NOMO-1 treated with dmso at 0.1 percent for 144 hours (cell line): ENCODE measurements around the gene NRCAM.
A peak's percentile ranks its signal among the peaks of the same experiment; 100 is the strongest.

Experiments used
- DNase-seq: peaks from one replicate; lab custom pipeline; 2025; ENCODE audit not compliant: unreplicated experiment; lab: John Stamatoyannopoulos, UW

The NRCAM gene

DNA sequence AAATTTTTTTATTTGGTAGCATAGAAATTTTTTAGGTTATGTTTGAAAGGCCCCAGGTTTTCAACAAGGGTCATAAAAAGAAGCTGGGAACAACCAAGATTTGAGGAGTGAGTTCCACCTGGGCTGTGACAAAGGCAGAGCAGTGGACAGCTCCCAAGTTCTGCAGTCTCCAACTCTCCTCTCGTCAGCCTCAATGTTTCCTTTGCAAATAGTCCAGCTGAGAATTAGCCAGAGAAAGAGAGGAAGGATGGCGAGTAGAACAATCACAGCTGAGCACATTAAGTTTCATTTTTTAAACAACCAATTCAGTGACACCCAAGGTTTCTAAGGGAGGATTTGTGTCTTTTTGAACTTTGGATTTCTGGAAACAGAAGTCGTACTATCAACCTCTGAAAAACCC, 143.2 kb downstream of the NRCAM start:
- DNase-seq, result no peak

DNA sequence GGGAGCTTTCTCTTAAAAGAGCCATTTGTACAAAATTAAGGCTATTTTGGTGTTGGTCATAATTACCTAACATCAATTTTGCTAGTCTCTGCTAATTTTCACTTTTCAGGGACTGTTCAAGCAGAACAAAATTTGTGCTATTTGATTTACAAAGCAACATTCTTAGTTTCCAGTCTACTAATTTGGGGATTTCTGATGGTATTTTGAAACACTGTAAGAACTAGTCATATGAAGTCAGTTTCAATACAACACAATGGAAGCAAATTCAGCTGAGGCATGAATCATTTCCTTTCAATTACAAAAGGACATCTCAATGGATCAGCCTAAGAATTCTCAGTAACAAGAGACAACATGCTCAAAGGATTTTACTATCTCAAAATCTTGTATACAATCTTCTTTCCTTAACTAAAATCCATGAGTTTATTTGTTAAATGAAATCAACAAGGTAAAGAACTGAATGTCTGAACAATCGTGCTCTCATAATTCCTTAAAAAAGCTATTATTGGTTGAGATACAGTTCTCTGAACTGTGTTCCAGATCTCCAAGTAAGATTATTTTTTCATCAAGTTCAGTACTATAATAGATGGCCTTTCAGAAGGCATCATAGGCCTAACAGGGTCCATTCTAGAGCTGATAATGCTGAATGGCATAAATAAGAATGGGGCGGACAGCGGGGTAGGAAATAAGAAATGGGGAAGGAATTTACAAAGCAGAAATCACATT, 144.6 kb downstream of the NRCAM start:
- DNase-seq, result no peak

DNA sequence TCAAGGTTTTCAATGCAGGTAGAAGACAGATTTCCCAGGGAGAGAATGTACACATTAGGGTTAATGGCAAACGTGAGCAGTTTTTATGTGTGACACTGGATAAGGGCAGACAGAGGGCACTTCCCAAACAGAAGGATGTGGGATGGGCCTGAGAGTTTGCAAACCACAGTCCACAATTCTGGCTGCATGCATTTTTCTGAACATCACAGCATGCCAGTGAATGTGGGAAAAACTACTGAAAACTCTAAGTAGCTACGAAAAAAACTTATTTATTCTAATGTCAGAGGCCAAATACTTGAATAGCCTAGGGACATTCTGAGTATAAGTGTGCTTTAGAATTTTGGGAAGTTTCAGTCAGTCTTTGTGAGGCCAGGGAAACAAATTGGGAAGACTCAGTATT, 145.9 kb downstream of the NRCAM start:
- no peak for DNase-seq

DNA sequence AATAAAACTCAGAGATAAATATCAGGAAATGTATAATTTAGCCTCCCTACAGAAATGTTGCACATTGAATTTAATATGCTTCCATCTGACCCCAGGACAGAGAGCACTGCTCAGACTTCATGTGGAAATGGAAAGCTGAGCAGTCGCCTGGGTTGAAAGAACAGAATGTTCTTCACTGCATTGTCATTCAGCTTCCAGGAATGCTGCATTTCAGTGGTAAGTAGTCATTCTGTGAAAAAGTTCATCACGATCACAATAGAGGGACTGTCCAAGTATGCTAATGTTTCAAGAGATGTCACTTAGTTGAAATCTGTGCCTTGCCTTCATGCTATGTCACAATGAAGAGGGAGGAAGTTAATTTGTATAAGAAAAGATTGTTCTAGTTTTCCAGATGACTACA, 147.3 kb downstream of the NRCAM start:
- DNase-seq, result no peak

DNA sequence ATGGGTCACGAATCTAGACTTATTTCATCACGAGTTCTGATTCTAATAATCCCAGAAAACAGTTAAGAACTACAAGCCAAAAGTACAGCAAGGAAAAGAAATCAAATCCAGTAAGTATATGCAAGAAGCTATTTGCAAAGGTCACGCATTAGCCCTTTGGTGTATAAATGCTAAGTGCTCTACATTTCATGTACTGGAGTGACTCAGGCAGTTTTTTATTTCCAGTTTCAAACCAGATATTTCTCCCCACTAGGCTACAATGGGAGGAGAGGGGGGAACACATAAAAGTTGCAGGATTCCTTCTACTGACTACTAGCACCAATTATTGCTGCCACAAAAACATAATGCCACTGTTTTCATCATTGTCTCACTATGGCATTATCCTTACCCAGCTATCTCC, 148.0 kb downstream of the NRCAM start:
- no peak for DNase-seq

DNA sequence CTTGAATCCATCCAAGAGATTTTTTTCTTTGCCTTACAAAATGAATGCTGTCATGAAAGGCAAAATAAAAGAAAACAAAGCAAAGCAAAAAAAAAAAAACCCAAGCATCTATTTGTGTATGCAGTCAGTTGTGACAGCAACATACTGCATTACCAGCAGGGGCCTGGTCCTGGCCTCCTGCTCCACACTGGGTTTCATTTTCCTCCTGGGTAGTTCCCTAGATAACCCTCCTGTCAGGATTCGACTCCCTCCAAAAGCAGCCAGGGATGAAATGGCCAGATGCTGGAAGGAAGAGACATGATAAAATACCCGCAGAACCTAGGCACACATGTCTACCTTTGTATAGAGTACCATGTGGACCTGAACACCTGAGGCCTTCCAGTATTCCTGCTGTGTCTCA, 148.6 kb downstream of the NRCAM start:
- DNase-seq, result no peak

DNA sequence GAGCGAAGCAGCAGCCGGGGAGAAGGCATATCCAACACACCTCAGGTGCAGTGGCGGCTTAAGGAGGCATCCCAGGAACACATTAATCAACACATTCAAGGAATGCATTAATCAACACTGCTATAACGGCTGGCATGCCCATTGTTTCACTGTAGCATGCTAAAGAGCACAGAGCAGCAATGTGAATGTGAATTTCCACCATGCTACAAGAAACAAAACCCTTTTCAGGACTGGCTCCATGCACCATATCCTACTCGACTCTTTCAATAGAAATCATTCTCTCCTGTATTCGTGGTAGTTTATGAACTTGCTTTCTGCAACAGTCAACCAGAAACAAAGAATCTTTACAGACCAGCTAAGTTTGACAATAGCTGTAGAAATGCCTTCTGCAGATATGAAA, 149.0 kb downstream of the NRCAM start:
- DNase-seq, result no peak

DNA sequence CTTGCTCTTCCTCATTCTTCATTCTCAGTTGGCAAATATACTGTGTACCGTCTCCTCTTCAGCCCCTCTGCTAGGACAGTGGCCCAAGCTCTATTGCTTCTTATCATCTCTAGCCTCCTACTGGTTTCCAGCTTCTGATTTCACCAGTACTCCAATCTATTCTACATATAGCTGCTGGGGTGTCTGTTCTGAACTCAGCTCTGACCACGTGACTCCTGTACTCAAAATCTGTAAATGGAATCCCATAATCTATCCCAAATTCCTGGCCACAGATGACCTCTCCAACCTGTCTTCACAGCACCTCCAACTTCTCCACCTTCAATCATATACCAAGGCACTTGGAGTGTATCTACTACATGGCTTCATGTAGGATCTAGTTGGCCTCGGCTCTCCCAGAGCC, 152.9 kb downstream of the NRCAM start:
- DNase-seq, result no peak

DNA sequence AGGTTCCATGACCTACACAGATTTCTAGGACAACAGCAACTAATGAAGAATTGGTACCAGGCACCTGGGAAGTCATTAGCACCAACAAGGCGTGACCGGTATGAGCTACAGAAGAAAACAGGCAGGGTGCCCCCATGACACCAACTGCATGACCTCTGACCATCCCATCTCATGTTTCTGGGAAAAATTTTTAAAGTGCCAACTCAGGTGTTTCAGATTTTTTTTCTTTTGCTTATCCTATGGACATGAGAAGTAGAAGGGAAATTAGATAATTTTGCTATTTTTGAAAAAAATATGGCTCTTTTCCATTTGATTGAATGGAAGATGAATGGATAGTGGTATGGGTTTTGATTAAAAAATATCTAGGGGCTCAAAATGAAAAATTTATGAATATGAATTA, 154.8 kb downstream of the NRCAM start:
- no peak for DNase-seq

DNA sequence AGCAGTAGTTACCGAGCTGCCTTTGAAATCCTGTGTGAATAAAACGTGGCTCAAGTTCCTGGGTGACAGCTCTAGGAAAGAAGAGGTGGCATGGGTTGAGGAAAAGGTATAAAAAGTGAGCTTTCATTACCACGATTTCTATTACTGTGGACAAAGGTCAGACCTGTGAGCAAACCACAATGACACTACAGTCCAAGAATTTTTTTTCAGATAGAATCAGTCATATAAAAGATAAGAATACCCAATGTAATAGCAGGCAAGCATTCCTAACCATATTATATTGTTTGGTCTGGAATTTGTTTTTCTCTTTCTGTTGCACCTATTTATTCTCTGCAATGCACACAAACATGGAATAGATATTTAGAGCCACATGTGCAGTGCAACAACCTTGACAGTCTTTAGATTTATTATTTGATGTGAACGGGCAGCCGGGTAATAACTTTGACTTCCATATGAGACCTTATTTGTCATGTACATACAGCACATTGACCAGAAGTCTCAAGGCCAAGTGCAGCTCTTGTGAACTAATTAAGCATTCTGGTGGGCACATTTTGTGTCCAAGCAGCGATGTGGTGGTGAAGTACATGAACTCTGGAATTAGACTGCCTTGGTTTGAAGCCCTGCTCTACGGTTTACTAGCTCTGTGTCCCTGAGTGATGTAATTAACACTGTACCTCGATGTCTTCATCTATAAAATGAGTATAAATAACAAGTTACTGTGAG, 156.8 kb downstream of the NRCAM start:
- DNase-seq, result no peak

DNA sequence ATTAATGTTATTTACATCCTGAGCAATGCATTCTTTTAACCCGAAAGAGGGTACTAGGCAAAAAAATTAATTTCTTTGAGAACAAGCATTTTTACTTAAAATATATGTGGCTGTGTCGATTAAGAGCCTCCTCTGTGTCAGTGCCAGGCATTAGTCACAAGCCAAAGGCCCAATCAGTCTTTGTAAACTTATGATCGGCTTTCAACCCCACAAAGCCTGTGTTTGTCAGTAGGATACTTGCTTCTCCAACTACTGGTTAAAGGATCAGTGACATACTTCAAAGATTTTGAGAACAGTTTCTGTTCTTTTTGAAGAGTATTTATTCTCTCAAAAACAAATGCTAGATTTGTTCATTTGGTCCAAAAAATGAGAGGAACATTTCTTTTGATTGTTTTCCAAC, 159.3 kb downstream of the NRCAM start:
- no peak for DNase-seq

DNA sequence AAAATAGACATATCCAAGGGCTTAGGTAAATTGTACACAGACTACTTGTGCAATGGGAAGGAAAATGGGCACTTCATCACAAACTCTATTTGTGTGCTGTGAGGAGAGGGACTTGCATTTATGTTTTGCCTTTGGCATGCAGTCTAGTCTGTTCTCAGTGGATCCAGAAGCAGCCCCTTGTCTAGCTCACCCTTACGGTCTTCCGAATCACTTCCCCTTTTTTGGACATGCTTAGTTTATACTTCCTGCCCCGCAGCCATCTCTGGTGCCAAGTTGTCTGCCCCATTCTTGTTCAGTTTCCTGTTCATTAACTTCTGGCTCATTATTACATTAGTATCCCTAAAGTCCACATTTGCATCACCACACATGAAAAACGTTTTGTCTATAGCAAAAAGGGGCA, 161.6 kb downstream of the NRCAM start:
- DNase-seq, result peak; percentile 49

DNA sequence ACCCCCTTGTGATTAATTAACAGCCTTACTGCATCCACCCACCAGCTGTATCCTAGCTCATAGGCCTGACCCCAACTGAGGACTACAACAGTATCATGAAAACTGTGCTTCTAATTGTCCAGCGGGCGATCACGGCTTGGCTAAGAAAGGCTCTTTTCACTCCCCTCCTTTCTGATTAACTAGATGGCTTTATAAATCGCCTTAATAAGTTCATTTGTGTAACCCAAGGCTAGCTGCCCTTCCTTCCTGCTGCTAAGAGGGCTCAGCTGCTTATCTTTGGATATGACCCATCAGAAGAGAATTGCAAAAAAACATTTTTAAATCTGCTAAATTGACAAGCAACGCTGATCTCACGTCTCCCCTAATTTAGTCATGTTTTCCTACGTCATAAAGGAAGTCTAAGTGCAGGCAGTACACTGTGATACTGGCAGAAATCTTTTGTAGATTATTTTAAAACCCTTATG, 163.1 kb downstream of the NRCAM start:
- DNase-seq, result no peak

DNA sequence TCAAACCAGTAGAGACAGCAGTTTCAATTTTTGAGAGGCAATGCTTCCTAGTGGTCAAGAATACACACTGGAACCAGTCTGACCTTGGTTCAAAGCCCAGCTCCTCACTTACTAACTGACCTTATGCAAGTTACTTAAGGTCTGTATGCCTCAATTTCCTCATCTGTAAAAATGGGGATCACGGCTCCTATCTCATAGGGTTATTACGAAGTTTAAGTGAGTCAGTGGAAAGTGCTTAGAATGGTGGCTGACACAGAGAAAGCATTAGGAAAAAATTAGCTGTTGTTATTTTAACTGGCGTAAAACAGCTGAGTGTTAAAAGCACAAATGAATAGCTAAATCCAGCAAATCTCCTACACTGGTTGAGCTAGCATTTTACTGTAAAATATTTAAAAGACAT, 163.7 kb downstream of the NRCAM start:
- DNase-seq, result no peak

DNA sequence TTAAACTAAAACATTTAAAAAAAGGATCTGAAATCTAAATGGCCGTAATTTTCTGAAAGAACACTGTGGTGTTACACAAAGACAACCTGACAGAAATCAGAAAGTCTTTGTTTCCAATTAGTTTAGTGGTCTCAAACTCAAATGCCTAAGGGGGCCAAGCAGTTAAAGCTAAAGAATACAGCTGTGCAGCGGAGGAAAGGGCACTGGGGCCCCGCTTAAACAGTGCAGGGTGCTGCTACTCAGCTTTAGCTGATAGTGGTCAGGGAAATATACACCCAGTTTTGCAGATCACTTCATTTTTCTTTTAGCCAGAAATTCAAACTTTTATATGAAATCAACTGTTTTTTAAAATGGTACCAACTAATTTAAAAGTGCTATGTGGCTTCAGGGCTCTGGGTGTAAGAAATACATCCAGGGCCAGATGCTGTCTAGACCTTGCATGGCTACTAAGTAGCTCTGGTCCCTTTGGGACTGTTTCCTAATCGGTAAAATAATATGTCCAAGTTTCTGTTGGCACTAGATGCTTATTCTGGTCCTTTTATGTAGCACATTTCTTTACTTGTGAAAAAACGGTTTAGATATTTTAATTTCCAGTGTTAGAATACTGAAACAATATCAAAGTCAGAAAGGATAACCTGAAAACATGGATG, 164.3 kb downstream of the NRCAM start:
- no peak for DNase-seq

DNA sequence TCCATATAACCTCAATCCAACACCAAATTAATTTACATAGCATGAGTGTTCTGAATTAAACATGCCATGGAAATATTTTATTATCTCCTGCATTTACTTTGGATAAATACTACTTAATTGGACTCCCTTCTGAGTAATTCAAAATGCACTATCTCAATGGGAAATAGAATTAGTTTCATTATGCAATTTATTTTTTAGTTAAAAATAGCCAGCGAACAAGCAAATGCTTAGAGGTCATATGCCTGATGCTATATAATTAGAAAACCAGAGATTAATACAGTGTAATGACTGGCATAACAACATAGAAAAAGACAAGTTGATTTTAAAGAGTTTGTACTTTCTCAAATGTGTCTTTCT, 165.1 kb downstream of the NRCAM start:
- DNase-seq, result no peak

DNA sequence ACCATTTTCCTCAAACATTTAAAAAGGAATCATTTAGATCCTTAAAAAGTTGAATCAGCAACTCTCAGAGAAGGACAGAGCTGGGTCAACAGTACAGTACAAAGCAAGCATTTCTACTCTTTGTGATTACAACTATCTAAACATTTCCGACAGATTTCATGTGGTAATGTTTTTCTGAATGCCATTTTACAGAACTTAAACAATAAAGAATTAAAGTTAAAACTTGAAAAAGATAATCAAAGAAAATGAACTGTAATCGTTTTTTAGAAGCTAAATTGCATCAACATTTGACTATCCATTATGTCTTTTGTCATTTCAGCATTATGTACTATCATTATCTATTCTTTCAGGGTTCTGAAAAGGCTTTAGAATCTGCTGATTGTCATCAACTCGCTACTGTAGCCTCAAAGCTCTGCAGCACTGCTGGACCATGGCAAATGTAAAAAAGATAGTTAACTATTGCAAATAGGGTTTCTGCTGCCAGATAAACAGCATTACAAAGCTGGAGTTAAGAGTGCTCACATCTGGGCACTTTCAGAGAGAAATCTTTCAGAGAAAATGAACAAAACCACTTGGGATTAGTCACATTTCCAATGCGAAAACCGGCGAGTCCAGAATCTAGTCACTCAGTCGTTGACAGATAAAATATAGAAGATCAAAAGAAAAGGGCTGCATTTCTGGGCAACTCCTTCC, 165.6 kb downstream of the NRCAM start:
- DNase-seq, result no peak

DNA sequence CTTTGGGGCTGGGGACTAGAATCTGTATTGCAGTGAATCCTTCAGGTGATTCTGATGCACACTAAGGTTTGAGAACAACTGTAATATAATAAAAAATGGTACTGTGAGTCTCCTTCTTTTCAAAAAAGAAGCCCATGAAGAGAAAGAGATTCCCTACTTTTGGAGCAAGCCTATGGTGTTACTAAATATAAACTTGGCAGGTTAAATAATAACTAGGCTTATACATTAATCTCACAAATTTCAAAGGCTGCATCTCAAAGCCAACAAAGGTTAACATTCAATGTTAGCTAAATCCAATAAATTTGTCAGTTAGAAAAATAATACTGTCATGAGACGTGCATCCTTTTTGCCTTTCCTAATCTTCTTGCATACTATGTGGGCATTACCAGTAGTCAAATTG, 166.4 kb downstream of the NRCAM start:
- DNase-seq, result no peak

DNA sequence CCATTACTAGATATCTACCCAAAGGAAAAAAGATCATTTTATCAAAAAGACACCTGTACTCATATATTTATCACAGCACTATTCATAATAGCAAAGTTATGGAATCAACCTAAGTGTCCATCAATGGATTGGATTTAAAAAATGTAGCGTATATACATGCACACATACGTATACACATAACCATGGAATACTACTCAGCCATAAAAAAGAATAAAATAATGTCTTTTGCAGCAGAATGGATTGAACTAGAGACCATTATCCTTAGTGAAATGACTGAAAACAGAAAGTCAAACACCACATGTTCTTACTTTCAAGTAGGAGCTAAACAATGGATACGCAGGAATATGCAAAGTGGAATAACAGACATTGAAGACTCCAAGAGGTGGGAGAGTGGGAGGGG, 168.4 kb downstream of the NRCAM start:
- DNase-seq, result no peak

DNA sequence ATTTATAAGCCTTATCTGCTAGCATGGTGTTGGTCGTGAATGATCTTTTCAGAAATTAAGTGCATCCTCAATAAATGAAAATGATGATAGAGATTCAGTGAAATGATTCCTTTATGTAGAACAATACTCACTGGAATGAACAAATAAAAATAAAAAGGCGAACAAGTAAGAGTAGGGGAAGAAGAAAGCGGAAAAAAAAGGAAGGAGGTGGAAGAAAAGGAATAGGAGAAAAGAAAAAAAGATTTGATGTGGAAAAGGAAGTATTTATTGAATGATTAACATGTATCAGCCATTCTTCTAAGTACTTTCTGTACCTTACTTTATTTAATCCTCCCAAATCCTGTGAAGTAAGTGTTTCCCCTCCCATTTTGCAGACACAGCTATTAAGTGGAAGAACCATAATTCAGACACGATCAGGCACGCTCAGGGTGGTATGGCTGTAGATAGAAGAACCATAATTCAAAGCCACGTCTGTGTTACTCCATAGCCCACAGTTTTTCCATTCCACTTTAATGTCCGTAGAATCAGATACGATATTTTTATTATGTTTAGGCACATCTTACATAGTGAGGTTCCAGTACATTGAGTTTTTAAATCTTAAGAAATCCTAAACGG, 169.8 kb downstream of the NRCAM start:
- no peak for DNase-seq

DNA sequence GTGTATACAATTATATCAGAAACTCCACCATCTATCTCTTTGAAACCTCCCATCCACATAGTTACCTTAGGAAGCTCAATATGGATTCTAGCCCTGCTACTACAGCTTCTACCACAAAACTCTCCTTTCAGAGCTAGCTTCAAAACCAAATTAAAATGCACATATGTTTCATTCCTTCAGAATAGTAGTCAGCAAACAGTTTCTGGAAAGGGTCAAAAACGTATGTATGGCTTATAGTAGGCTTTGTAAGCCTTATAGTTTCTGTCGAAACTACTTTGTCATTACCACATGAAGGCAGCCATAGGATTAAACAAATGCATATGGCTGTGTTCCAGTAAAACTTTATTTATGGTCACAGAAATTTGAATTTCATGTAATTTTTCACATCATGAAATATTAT, 170.5 kb downstream of the NRCAM start:
- no peak for DNase-seq
